Gastroesophageal sphincter (tissue), 3 donors: ENCODE results near the gene ACSF3.

ENCODE experiments used
- EP300 ChIP-seq: sonication (generic); formaldehyde crosslinking; IDR thresholded peaks from one replicate; pipeline ENCODE4 v1.6.1; 2017; ENCODE audit warnings: antibody characterized with exemption, mild to moderate bottlenecking
- POLR2A ChIP-seq, 2 donors: fragments of 450-650 bp; IDR thresholded peaks; one replicate each; pipeline ENCODE4 v1.6.1; 2017; ENCODE audit warnings: antibody characterized with exemption in 2 of 2, mild to moderate bottlenecking in 2 of 2, moderate library complexity in 1 of 2
- TF ChIP-seq, protein P1 (sequence below), 4 experiments: fragments of 200-600 bp in 2 of 4; fragments of 450-650 bp in 2 of 4; sonication (generic) in 1 of 4; IDR thresholded peaks; one replicate each; pipeline ENCODE4 v1.5.1; 2017 to 2019; ENCODE audit warnings: antibody characterized with exemption in 4 of 4, mild to moderate bottlenecking in 2 of 4, moderate library complexity in 2 of 4

DNA sequence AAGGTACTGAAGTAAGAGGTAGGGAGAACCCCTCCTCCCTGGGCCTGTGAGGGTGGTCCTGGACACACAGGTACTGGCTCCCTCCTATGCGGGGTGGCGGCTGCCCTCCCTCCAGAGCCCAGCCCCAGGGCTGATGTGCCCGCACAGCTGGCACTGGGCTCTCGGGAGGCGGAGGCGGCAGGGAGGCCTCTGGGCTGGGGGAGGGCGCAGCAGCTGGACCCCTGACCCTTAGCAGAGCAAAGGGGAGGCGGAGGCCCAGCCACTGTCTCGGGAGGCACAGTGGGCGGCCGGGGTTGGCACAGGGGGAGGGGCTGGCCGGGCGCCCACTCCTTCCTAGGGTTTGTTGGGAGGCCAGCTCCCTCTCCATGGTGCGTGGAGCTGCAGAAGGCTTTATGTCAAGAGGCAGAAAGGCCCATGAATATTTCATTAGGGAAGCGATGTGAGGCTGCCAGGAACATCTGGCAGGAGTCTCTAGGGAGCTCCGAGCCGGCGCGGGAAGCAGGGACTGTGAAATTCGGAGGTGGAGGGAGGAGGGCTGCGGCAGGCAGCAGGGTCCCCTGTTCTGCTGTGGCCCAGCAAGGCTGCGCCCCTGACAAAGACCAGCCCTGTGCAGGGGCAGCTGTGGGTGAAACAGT, 44.1 kb upstream of the ACSF3 start:
- TF ChIP-seq, protein P1, sequence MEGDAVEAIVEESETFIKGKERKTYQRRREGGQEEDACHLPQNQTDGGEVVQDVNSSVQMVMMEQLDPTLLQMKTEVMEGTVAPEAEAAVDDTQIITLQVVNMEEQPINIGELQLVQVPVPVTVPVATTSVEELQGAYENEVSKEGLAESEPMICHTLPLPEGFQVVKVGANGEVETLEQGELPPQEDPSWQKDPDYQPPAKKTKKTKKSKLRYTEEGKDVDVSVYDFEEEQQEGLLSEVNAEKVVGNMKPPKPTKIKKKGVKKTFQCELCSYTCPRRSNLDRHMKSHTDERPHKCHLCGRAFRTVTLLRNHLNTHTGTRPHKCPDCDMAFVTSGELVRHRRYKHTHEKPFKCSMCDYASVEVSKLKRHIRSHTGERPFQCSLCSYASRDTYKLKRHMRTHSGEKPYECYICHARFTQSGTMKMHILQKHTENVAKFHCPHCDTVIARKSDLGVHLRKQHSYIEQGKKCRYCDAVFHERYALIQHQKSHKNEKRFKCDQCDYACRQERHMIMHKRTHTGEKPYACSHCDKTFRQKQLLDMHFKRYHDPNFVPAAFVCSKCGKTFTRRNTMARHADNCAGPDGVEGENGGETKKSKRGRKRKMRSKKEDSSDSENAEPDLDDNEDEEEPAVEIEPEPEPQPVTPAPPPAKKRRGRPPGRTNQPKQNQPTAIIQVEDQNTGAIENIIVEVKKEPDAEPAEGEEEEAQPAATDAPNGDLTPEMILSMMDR (IDR thresholded peaks at IDR 0.05) = no peak
- TF ChIP-seq EP300 (no peak), POLR2A (IDR thresholded peaks at IDR 0.05) (no peak)
